B cell (primary cell): Measurements from ENCODE around the gene TMEM273. TPM values are rescaled to one million over a fixed set of nuclear protein-coding genes. Genes with fewer than 3 reads are reported as not detected.

Experiments used
- ATAC-seq: fragments of 200-7000 bp; cut with Tn5 transposase; one replicate; pipeline ENCODE4 v1.10.0; 2021; ENCODE audit warnings: low read depth, mild to moderate bottlenecking, moderate number of reproducible peaks, moderate library complexity
- CTCF ChIA-PET: fragments of 350-600 bp; sonication (Branson Sonifier 250); formaldehyde crosslinking; loops from one replicate; lab custom pipeline; 2021; ENCODE audit warnings: antibody characterized with exemption, inconsistent platforms; lab: Charles Lee
- POLR2A ChIA-PET: fragments of 350-600 bp; sonication (Branson Sonifier 250); formaldehyde crosslinking; loops from one replicate; lab custom pipeline; 2021; ENCODE audit warnings: antibody characterized with exemption; lab: Charles Lee
- DNase-seq: peaks from one replicate; pipeline ENCODE4 v3.0.0; 2013
- H2AFZ ChIP-seq: 2 replicates; pipeline ENCODE4 v1.6.1; 2012; ENCODE audit warnings: mild to moderate bottlenecking, low read depth, low read length; ENCODE audit not compliant: insufficient read depth, poor library complexity, severe bottlenecking
- H3K27ac ChIP-seq, 2 donors: 1 replicate in 1 of 2; 2 replicates in 1 of 2; pipeline ENCODE4 v1.5.1; 2012 to 2013; ENCODE audit warnings: low read length in 2 of 2, mild to moderate bottlenecking in 2 of 2, moderate library complexity in 1 of 2
- H3K27me3 ChIP-seq, 4 experiments: fragments of 200-600 bp in 1 of 4; sonication (generic) in 1 of 4; replicated peaks in 1 of 4; 1 replicate in 2 of 4; 2 replicates in 2 of 4; pipeline versions ENCODE4 v1.6.1 to v1.7.0; 2013 to 2016; ENCODE audit warnings: low read length in 3 of 4, mild to moderate bottlenecking in 2 of 4, mixed read lengths in 1 of 4, moderate library complexity in 1 of 4; ENCODE audit not compliant: insufficient read depth in 4 of 4, control insufficient read depth in 3 of 4; ENCODE audit errors: control extremely low read depth in 1 of 4
- H3K36me3 ChIP-seq, 2 experiments: replicated peaks in 1 of 2; 1 replicate in 1 of 2; 2 replicates in 1 of 2; pipeline versions ENCODE4 v1.6.1 to v1.7.1; 2013; ENCODE audit warnings: low read length in 1 of 2; ENCODE audit not compliant: insufficient read depth in 2 of 2, control insufficient read depth in 1 of 2; ENCODE audit errors: control extremely low read depth in 1 of 2, extremely low read depth in 1 of 2
- H3K4me1 ChIP-seq, 2 donors: fragments of 200-600 bp in 1 of 2; sonication (generic) in 1 of 2; 1 replicate in 1 of 2; 2 replicates in 1 of 2; pipeline versions ENCODE4 v1.5.1 to v1.6.1; 2013 to 2017; ENCODE audit warnings: low read length in 2 of 2; ENCODE audit not compliant: control insufficient read depth in 2 of 2, insufficient read depth in 2 of 2
- H3K4me2 ChIP-seq: replicated peaks from 2 replicates; pipeline ENCODE3; 2012; ENCODE audit warnings: mild to moderate bottlenecking, low read depth, low read length; ENCODE audit not compliant: poor library complexity, severe bottlenecking
- H3K4me3 ChIP-seq, 5 experiments: fragments of 200-600 bp in 1 of 5; sonication (generic) in 1 of 5; 1 replicate in 3 of 5; 2 replicates in 2 of 5; pipeline versions ENCODE4 v1.5.1 to v1.7.0; 2011 to 2016; ENCODE audit warnings: low read length in 4 of 5, mild to moderate bottlenecking in 4 of 5, low read depth in 2 of 5, control low read depth in 1 of 5, moderate library complexity in 1 of 5; ENCODE audit not compliant: insufficient read depth in 1 of 5; ENCODE audit errors: control extremely low read depth in 1 of 5, extremely low read depth in 1 of 5
- H3K79me2 ChIP-seq: fragments of 200-600 bp; sonication (generic); one replicate; pipeline ENCODE4 v1.6.0; 2016; ENCODE audit warnings: low read length; ENCODE audit not compliant: control insufficient read depth, insufficient read depth
- H3K9ac ChIP-seq: fragments of 200-600 bp; sonication (generic); 2 replicates; pipeline ENCODE4 v1.6.1; 2017; ENCODE audit warnings: mild to moderate bottlenecking, low read length, moderate library complexity
- H3K9me3 ChIP-seq, 3 donors: one replicate each; pipeline versions ENCODE4 v1.6.1 to v1.7.1; 2013; ENCODE audit warnings: low read length in 2 of 3; ENCODE audit not compliant: control insufficient read depth in 2 of 3, insufficient read depth in 1 of 3; ENCODE audit errors: control extremely low read depth in 1 of 3
- H4K20me1 ChIP-seq: 2 replicates; pipeline ENCODE4 v1.6.0; 2012; ENCODE audit warnings: mild to moderate bottlenecking, low read length; ENCODE audit not compliant: insufficient read depth, control insufficient read depth, poor library complexity, severe bottlenecking
- H3K27ac Mint-ChIP-seq: one replicate; pipeline ENCODE4 v1.8.0; 2021; ENCODE audit warnings: mixed read lengths
- H3K27me3 Mint-ChIP-seq: one replicate; pipeline ENCODE4 v1.8.0; 2021; ENCODE audit warnings: mixed read lengths
- H3K4me1 Mint-ChIP-seq: one replicate; pipeline ENCODE4 v1.8.0; 2021; ENCODE audit warnings: mixed read lengths
- H3K4me3 Mint-ChIP-seq: one replicate; pipeline ENCODE4 v1.8.0; 2021; ENCODE audit warnings: mixed read lengths
- H3K9me3 Mint-ChIP-seq: one replicate; pipeline ENCODE4 v1.8.0; 2022; ENCODE audit warnings: mixed read lengths; ENCODE audit not compliant: insufficient read depth
- CTCF ChIP-seq: fragments of 200-600 bp; IDR thresholded peaks from one replicate; pipeline ENCODE4 v1.8.0; 2022; ENCODE audit warnings: antibody characterized with exemption, mild to moderate bottlenecking
- EZH2 ChIP-seq: IDR thresholded peaks from 2 replicates; pipeline ENCODE4 v1.6.1; 2012; ENCODE audit warnings: borderline replicate concordance, low read depth, mild to moderate bottlenecking, moderate library complexity, low read length; ENCODE audit not compliant: insufficient read depth, poor library complexity, severe bottlenecking
- WGBS: methylation state at CpG from one replicate; pipeline ENCODE4 v1.1.5; 2013; ENCODE audit warnings: missing lambda C conversion rate; ENCODE audit not compliant: insufficient coverage; 5-methylcytosine and 5-hydroxymethylcytosine counted together
- intact Hi-C: fragments of 100-400 bp; cut with micrococcal nuclease; formaldehyde crosslinking; loops from one replicate; pipeline ENCODE4 v1.10.0; 2022
- polyA plus RNA-seq: library from polyadenylated mRNA; depleted of rRNA; stranded (reverse); fragments of >200 nt; gene quantifications from 2 replicates; pipeline ENCODE4 v1.2.3, GENCODE V29; 2012
- total RNA-seq, 2 donors: library from RNA; stranded (reverse); fragments of 120-200 nt in 1 of 2; gene quantifications; 1 replicate in 1 of 2; 2 replicates in 1 of 2; pipeline versions ENCODE4 v1.2.3 to v1.2.4, GENCODE V29; 2013 to 2022

TMEM273 gene
- total and polyA plus RNA-seq, 2 donors (not counting 1 experiment from before 2014, with no cell fraction given), result 36.0 to 36.4 TPM

GRCh38 chr10:49202266-49202665, 14.1 kb upstream of the TMEM273 start:
- Histone ChIP-seq H3K36me3 (no peaks in the 10 kb centered on the region), H4K20me1 (no peaks in the 10 kb centered on the region), H3K27ac (no peak overlapping the region), H3K4me3 (no peak overlapping the region), H3K9ac (no peak overlapping the region), H3K27me3 (peaks cover 0 to 6% (median 0%) of the 10 kb centered on the region in 4 experiments), H3K79me2 (no peaks in the 10 kb centered on the region), H3K4me1 (no peaks in the 10 kb centered on the region), H3K4me2 (no peak overlapping the region), H2AFZ (no peak overlapping the region), H3K9me3 (peaks cover 0 to 4% (median 0%) of the 10 kb centered on the region in 3 donors)
- Mint-ChIP-seq H3K9me3 (no peaks in the 10 kb centered on the region), H3K4me1 (no peaks in the 10 kb centered on the region), H3K27ac (no peak overlapping the region), H3K27me3 (peaks cover 3% of the 10 kb centered on the region), H3K4me3 (no peak overlapping the region)
- POLR2A ChIA-PET, result no interaction called here
- no peak for TF ChIP-seq EZH2
- TF ChIP-seq CTCF, result no peak
- CTCF ChIA-PET, result interaction anchor here (1.1 kb wide), 1 partner anchor 9 kb away, joined by 3 read pairs; no protein-coding TSS in a partner anchor
- no CpG with 5 or more reads among the region's 1 CpG for WGBS
- ATAC-seq, result no peak
- intact Hi-C loops, result no loop called here
- no peak for DNase-seq

- WGBS, result no CpG with 5 or more reads among the region's 2 CpGs
- peaks cover 0 to 8% (median 2%) of the 10 kb centered on the region in 4 experiments for H3K27me3 ChIP-seq
- POLR2A ChIA-PET, result no interaction called here
These were observed 12.7 kb upstream of the TMEM273 start for GRCh38 chr10:49200854-49201253.

More at GRCh38 chr10:49200854-49201253, 12.7 kb upstream of the TMEM273 start:
- TF ChIP-seq CTCF (no peak), EZH2 (no peak)
- ATAC-seq, result no peak
- Histone ChIP-seq H3K9ac (no peak overlapping the region), H3K4me3 (no peak overlapping the region), H3K4me2 (no peak overlapping the region), H3K9me3 (peaks cover 0 to 4% (median 0%) of the 10 kb centered on the region in 3 donors), H3K36me3 (no peaks in the 10 kb centered on the region), H3K27ac (no peak overlapping the region), H2AFZ (no peak overlapping the region), H4K20me1 (no peaks in the 10 kb centered on the region), H3K4me1 (no peaks in the 10 kb centered on the region), H3K79me2 (no peaks in the 10 kb centered on the region)
- Mint-ChIP-seq H3K9me3 (no peaks in the 10 kb centered on the region), H3K27me3 (peaks cover 11% of the 10 kb centered on the region), H3K4me3 (no peak overlapping the region), H3K27ac (no peak overlapping the region), H3K4me1 (no peaks in the 10 kb centered on the region)
- intact Hi-C loops, result no loop called here
- DNase-seq, result no peak
- CTCF ChIA-PET, result no interaction called here
